Measurements from ENCODE around the gene DYNLL2.

- TF ChIP-seq CTCF (conservative IDR thresholded peaks at IDR 0.05; ENCODE audit: low read depth, low read length) (no peak), EZH2 (IDR thresholded peaks at IDR 0.05; ENCODE audit: borderline replicate concordance, low read depth, low read length, poor library complexity, severe bottlenecking) (no peak)
These were observed 36.8 kb upstream of the DYNLL2 start for GRCh38 chr17:58046239-58047094.
